Nephron (organoid): ENCODE data around the gene CCDC13.

Source experiments
- H3K27ac Mint-ChIP-seq, 3 experiments: 2 replicates each; pipeline ENCODE4 v1.8.0; 2020; ENCODE audit warnings: mixed read lengths in 3 of 3, mild to moderate bottlenecking in 2 of 3, moderate library complexity in 1 of 3
- H3K27me3 Mint-ChIP-seq: 2 replicates; pipeline ENCODE4 v1.8.0; 2021; ENCODE audit warnings: low read depth, mild to moderate bottlenecking, moderate library complexity, mixed read lengths
- H3K36me3 Mint-ChIP-seq: 2 replicates; pipeline ENCODE4 v1.8.0; 2020; ENCODE audit warnings: low read depth, mixed read lengths
- H3K4me1 Mint-ChIP-seq: 2 replicates; pipeline ENCODE4 v1.8.0; 2020; ENCODE audit warnings: mixed read lengths
- H3K4me3 Mint-ChIP-seq, 3 experiments: 2 replicates each; pipeline ENCODE4 v1.8.0; 2020; ENCODE audit warnings: mild to moderate bottlenecking in 3 of 3, mixed read lengths in 3 of 3, moderate library complexity in 2 of 3
- H3K9me3 Mint-ChIP-seq: 2 replicates; pipeline ENCODE4 v1.8.0; 2020; ENCODE audit warnings: mixed read lengths
- TF ChIP-seq, protein P1 (sequence below), 3 experiments: fragments of 200-600 bp; sonication (generic); IDR thresholded peaks; one replicate each; pipeline ENCODE4 v1.5.0; 2021; ENCODE audit warnings: antibody characterized with exemption in 3 of 3; ENCODE audit not compliant: unreplicated experiment in 3 of 3

CCDC13 gene

GRCh38 chr3:42795621-42796181, 22.6 kb upstream of the CCDC13 start:
- Mint-ChIP-seq H3K27me3 (no peaks in the 10 kb centered on the region), H3K27ac (peak overlapping the region in 1 of 3 experiments; percentile 41), H3K4me3 (no peak overlapping the region), H3K36me3 (peaks cover 45% of the 10 kb centered on the region), H3K4me1 (peaks cover 13% of the 10 kb centered on the region), H3K9me3 (no peaks in the 10 kb centered on the region)
- TF ChIP-seq, protein P1, sequence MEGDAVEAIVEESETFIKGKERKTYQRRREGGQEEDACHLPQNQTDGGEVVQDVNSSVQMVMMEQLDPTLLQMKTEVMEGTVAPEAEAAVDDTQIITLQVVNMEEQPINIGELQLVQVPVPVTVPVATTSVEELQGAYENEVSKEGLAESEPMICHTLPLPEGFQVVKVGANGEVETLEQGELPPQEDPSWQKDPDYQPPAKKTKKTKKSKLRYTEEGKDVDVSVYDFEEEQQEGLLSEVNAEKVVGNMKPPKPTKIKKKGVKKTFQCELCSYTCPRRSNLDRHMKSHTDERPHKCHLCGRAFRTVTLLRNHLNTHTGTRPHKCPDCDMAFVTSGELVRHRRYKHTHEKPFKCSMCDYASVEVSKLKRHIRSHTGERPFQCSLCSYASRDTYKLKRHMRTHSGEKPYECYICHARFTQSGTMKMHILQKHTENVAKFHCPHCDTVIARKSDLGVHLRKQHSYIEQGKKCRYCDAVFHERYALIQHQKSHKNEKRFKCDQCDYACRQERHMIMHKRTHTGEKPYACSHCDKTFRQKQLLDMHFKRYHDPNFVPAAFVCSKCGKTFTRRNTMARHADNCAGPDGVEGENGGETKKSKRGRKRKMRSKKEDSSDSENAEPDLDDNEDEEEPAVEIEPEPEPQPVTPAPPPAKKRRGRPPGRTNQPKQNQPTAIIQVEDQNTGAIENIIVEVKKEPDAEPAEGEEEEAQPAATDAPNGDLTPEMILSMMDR (IDR thresholded peaks at IDR 0.05; ENCODE audit: unreplicated experiment in 3 of 3) = no peak

DNA sequence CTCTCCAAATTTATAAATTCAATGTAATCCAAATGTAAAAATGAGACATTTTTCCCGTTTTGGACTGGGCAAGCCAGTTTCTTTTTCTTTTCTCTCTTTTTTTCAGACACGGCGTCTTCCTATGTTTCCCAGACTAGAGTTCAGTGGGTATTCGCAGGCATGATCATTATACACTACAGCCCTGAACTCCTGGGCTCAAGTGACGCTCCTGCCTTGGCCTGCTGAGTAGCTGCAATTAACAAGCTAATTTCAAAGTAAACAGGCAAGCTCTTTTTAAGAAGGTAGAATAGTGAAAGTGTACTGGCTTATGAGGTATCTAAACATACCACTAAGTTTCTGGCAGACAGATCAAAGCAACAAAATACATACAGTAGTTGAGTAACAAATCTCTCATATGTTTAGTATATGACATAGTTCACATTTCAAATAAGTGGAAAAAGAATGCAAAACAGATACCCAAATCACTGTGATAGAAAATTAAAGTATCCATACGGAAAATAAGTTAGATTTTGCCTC, 17.7 kb upstream of the CCDC13 start:
- Mint-ChIP-seq H3K4me1 (no peaks in the 10 kb centered on the region), H3K9me3 (no peaks in the 10 kb centered on the region), H3K27me3 (no peaks in the 10 kb centered on the region), H3K27ac (no peak overlapping the region), H3K36me3 (peaks cover 53% of the 10 kb centered on the region), H3K4me3 (no peak overlapping the region)
- TF ChIP-seq, protein P1 (IDR thresholded peaks at IDR 0.05; ENCODE audit: unreplicated experiment in 3 of 3) = no peak

GRCh38 chr3:42786631-42787030, 13.6 kb upstream of the CCDC13 start:
- no peaks in the 10 kb centered on the region for H3K27me3 Mint-ChIP-seq
- peaks cover 45% of the 10 kb centered on the region for H3K36me3 Mint-ChIP-seq
- H3K4me1 Mint-ChIP-seq = no peaks in the 10 kb centered on the region
- no peaks in the 10 kb centered on the region for H3K9me3 Mint-ChIP-seq
- TF ChIP-seq, protein P1 (IDR thresholded peaks at IDR 0.05; ENCODE audit: unreplicated experiment in 3 of 3) = no peak
- H3K4me3 Mint-ChIP-seq = no peak overlapping the region
- H3K27ac Mint-ChIP-seq = no peak overlapping the region

DNA sequence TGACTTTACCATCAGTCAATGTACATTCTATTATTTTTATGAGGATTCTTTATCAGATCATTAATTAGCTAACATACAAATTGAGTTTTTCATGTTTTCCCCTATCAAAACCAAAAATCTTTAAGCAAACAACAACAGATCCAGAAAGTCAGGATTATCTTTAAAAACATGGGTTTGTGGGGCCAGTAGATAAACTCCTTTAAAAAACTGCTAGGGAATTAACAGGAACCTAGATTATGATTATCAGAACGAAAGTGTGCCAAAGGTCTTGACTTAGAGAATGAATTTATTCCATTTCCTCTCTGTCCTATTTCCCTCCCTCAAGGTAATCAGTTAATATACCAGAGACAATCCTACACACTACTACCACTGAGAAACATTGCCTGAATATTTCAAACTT, 13.2 kb upstream of the CCDC13 start:
- H3K4me1 Mint-ChIP-seq = no peaks in the 10 kb centered on the region
- no peaks in the 10 kb centered on the region for H3K27me3 Mint-ChIP-seq
- H3K4me3 Mint-ChIP-seq = no peak overlapping the region
- no peak overlapping the region for H3K27ac Mint-ChIP-seq
- peaks cover 43% of the 10 kb centered on the region for H3K36me3 Mint-ChIP-seq
- no peaks in the 10 kb centered on the region for H3K9me3 Mint-ChIP-seq
- TF ChIP-seq, protein P1 (IDR thresholded peaks at IDR 0.05; ENCODE audit: unreplicated experiment in 3 of 3) = no peak

GRCh38 chr3:42780892-42781700, 8.0 kb upstream of the CCDC13 start:
- peaks cover 5% of the 10 kb centered on the region for H3K4me1 Mint-ChIP-seq
- H3K4me3 Mint-ChIP-seq = no peak overlapping the region
- TF ChIP-seq, protein P1 (IDR thresholded peaks at IDR 0.05; ENCODE audit: unreplicated experiment in 3 of 3) = peak; percentile 74 to 83 (median 76)
- peak overlapping the region; percentile 76 to 81 (median 76) for H3K27ac Mint-ChIP-seq
- no peaks in the 10 kb centered on the region for H3K27me3 Mint-ChIP-seq
- H3K36me3 Mint-ChIP-seq = peaks cover 18% of the 10 kb centered on the region
- H3K9me3 Mint-ChIP-seq = no peaks in the 10 kb centered on the region
